Measurements from ENCODE around the gene CGNL1.

Gene CGNL1

GRCh38 chr15:57352535-57353316 lies 23.6 kb upstream of the CGNL1 start:
- no peak overlapping the region for H3K4me3 ChIP-seq (ENCODE audit: low read length)
- DNase-seq (ENCODE audit: low read depth): no peak
- TF ChIP-seq, protein P1, sequence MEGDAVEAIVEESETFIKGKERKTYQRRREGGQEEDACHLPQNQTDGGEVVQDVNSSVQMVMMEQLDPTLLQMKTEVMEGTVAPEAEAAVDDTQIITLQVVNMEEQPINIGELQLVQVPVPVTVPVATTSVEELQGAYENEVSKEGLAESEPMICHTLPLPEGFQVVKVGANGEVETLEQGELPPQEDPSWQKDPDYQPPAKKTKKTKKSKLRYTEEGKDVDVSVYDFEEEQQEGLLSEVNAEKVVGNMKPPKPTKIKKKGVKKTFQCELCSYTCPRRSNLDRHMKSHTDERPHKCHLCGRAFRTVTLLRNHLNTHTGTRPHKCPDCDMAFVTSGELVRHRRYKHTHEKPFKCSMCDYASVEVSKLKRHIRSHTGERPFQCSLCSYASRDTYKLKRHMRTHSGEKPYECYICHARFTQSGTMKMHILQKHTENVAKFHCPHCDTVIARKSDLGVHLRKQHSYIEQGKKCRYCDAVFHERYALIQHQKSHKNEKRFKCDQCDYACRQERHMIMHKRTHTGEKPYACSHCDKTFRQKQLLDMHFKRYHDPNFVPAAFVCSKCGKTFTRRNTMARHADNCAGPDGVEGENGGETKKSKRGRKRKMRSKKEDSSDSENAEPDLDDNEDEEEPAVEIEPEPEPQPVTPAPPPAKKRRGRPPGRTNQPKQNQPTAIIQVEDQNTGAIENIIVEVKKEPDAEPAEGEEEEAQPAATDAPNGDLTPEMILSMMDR (IDR thresholded peaks at IDR 0.05; ENCODE audit: insufficient read depth, low read depth, low read length, missing control alignments): no peak

DNA sequence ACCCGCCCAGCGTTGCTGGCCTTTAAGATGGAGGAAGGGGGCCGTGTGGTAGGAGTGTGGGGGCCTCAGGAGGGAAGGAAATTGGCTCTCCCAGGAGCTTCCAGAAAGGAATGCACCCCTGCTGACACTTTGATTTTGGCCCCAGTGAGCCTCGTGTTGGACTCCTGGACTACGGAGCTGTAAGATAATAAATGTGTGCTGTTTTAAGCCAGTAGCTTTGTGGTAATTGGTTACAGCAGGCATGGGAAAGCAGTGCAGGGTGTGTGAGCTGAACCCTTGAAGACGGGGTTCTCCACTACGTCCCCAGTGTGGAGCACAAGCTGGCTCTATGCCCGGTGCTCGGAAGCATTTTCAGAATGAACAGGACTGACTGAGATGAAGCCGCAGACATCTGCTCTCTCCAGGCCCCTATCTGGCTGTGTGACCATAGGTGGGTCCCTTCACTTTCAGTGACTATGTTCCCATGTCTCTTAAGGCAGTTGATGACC lies 22.9 kb upstream of the CGNL1 start:
- no peak overlapping the region for H3K4me3 ChIP-seq (ENCODE audit: low read length)
- TF ChIP-seq, protein P1 (IDR thresholded peaks at IDR 0.05; ENCODE audit: insufficient read depth, low read depth, low read length, missing control alignments): no peak
- no peak for DNase-seq (ENCODE audit: low read depth)

DNA sequence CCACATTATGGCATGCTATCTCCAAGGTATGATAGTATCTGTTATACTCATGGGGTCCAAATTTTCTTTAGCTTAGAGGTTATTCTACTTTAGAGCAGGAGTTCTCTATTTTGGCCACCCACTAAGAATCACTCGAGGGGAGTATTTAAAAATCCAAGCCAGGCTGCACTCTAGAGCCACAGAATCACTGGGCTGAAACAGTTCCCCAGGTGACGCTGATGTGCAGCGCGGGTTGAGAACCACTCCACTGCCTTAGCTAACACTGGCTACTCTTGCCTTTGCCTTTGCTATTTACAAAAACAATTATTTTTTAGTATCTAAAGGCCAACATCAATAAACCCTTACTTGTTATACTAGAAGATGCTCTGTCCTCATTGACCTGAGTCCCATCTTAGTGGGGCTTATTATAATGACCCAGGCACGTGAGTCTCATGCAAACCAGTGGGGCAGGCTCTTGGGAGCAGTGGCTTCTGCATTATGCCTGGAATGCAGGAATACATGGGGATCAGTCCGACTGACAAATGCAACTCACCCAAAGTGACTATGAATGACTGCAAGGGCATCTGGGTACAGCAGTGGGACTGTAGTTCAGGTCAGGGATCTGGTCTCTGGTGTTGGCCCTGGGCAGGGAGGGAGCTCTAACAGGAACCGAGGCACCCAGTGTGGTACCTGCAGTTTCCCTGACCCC lies 21.7 kb upstream of the CGNL1 start:
- TF ChIP-seq, protein P1 (IDR thresholded peaks at IDR 0.05; ENCODE audit: insufficient read depth, low read depth, low read length, missing control alignments): no peak
- H3K4me3 ChIP-seq (ENCODE audit: low read length): no peak overlapping the region
- no peak for DNase-seq (ENCODE audit: low read depth)

DNA sequence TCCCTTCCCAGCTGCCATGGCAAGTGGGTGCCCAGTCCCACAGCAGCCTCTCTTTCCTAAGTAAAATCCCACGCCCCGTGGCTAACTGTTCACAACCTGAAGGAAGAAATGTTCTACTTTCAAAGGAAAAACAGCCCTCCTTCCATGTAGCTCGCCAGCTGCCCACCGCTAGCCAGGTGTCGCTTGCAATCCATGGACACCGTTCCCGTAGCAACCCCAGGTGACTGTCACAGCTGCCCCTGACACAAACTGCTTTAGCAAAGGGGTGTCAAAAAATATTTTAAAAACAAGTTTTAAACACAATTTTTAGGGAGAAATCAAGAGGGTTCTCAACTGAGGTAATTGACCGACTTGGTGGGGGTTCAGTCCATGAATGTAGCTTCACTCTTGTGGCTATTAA lies 21.0 kb upstream of the CGNL1 start:
- no peak overlapping the region for H3K4me3 ChIP-seq (ENCODE audit: low read length)
- TF ChIP-seq, protein P1 (IDR thresholded peaks at IDR 0.05; ENCODE audit: insufficient read depth, low read depth, low read length, missing control alignments): no peak
- DNase-seq (ENCODE audit: low read depth): no peak

DNA sequence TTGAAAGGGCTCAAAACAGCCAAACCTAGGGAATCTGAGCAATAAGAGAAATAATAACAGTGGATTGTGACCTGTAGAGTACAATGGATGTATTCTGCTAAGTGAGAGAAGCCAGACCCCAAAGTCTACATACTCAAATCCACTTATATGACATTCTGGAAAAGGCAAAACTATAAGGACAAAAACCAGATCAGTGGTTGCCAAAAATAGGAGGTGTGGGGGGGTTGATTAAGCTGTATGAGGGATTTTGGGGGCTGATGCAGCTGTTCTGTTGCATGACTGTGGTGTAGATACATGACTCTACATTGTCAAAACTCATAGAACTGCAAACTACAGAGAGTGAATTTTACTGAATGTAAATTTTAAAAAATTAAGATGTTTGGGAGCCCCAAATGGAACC lies 20.1 kb upstream of the CGNL1 start:
- TF ChIP-seq, protein P1 (IDR thresholded peaks at IDR 0.05; ENCODE audit: insufficient read depth, low read depth, low read length, missing control alignments): no peak
- no peak for DNase-seq (ENCODE audit: low read depth)
- no peak overlapping the region for H3K4me3 ChIP-seq (ENCODE audit: low read length)

DNA sequence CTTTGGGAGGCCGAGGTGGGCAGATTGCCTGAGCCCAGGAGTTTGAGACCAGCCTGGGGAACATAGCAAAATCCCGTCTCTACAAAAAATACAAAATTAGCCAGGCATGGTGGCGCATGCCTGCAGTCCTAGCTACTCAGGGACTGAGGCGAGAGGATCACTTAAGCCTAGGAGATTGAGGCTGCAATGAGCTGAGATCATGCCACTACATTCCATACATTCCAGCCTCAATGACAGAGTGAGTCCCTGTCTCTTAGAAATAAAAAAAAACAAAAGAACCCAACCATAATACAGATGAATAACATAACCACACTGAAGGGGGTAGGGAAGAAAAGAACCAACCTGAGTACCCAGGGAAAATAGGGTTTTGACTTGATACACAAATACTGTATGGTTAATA lies 19.7 kb upstream of the CGNL1 start:
- no peak overlapping the region for H3K4me3 ChIP-seq (ENCODE audit: low read length)
- peak; percentile 61 for DNase-seq (ENCODE audit: low read depth)
- TF ChIP-seq, protein P1 (IDR thresholded peaks at IDR 0.05; ENCODE audit: insufficient read depth, low read depth, low read length, missing control alignments): no peak
